Body of pancreas (tissue), 4 donors: ENCODE data around the gene ME1. TPM values are rescaled to one million over a fixed set of nuclear protein-coding genes. Genes with fewer than 3 reads are reported as not detected.

Experiments
- ATAC-seq: fragments of 150-250 bp; one replicate; pipeline ENCODE4 v1.9.1; 2016
- DNase-seq, 4 donors: peaks; one replicate each; pipeline ENCODE4 v3.0.0-alpha.2; 2019
- H3K27ac ChIP-seq, 4 donors: fragments of 200-600 bp; sonication (generic); 1 replicate in 3 of 4; 2 replicates in 1 of 4; pipeline versions ENCODE4 v1.5.1 to v1.6.1; 2016 to 2019; ENCODE audit warnings: mild to moderate bottlenecking in 1 of 4, mixed read lengths in 1 of 4, moderate library complexity in 1 of 4
- H3K27me3 ChIP-seq, 2 donors: fragments of 200-600 bp; sonication (generic); one replicate each; pipeline ENCODE4 v1.6.0; 2016; ENCODE audit warnings: mild to moderate bottlenecking in 1 of 2
- H3K36me3 ChIP-seq, 2 donors: fragments of 200-600 bp; sonication (generic); replicated peaks in 1 of 2; 2 replicates each; pipeline ENCODE4 v1.5.1; 2016; ENCODE audit warnings: low read depth in 2 of 2; ENCODE audit not compliant: insufficient read depth in 1 of 2
- H3K4me1 ChIP-seq: fragments of 200-600 bp; sonication (generic); one replicate; pipeline ENCODE4 v1.6.0; 2016
- H3K4me3 ChIP-seq, 2 donors: fragments of 200-600 bp; sonication (generic); 1 replicate in 1 of 2; 2 replicates in 1 of 2; pipeline ENCODE4 v1.5.1; 2016 to 2019
- H3K9me3 ChIP-seq, 3 donors: fragments of 200-600 bp; sonication (generic); 1 replicate in 2 of 3; 2 replicates in 1 of 3; pipeline ENCODE4 v1.5.1; 2016
- CTCF ChIP-seq, 7 experiments: fragments of 450-650 bp in 4 of 7; fragments of 200-600 bp in 3 of 7; sonication (generic) in 3 of 7; IDR thresholded peaks; one replicate each; pipeline ENCODE4 v1.5.1; 2016 to 2019; ENCODE audit warnings: antibody characterized with exemption in 7 of 7
- POLR2A ChIP-seq, 3 donors: fragments of 450-650 bp; IDR thresholded peaks; one replicate each; pipeline ENCODE4 v1.6.1; 2016; ENCODE audit warnings: antibody characterized with exemption in 3 of 3, mild to moderate bottlenecking in 2 of 3
- WGBS, 2 donors: methylation state at CpG; one replicate each; pipeline ENCODE4 v1.1.5; 2017; 5-methylcytosine and 5-hydroxymethylcytosine counted together
- intact Hi-C: fragments of 100-400 bp; cut with DNase I; formaldehyde crosslinking; loops from one replicate; pipeline ENCODE4 v1.15.1; 2023
- total RNA-seq, 2 donors: library from RNA; depleted of rRNA; stranded (reverse); fragments of >200 nt; gene quantifications; one replicate each; pipeline ENCODE4 v1.1.0, GENCODE V29; 2016

Gene ME1
- total RNA-seq, 2 donors from 2014 or later, result 7.9 to 10.4 TPM

DNA sequence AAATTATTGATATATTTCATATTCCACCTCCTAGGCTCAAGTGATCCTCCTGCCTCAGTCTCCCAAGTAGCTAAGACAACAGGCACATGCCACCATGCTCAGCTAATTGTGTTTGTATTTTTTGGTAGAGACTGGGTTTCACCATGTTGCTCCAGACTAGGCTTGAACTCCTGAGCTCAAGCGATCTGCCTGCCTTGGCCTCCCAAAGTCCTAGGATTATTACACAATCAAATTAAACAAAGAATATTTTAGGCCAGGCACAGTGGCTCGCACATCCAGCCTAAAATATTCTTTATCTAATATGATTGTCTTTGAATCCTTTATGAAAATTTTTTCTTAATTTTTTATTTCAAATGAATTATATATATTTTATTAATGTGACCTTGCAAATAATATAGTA is 17.8 kb downstream of the ME1 start:
- ATAC-seq (no peak), DNase-seq (no peak)
- H3K27me3 ChIP-seq, result no peaks in the 10 kb centered on the region
- no peaks in the 10 kb centered on the region for H3K4me1 ChIP-seq
- TF ChIP-seq POLR2A (IDR thresholded peaks at IDR 0.05) (no peak), CTCF (IDR thresholded peaks at IDR 0.05) (no peak)
- intact Hi-C loops, result loop anchor here (10.0 kb wide), 1 partner anchor 188 kb away; no protein-coding TSS in a partner anchor
- no peak overlapping the region for H3K4me3 ChIP-seq
- no peak overlapping the region for H3K27ac ChIP-seq
- no peaks in the 10 kb centered on the region for H3K36me3 ChIP-seq
- WGBS, 2 donors, result 92% methylated on average over 2 of the region's 2 CpGs
- no peaks in the 10 kb centered on the region for H3K9me3 ChIP-seq

- no peak for ATAC-seq
These were observed 19.1 kb downstream of the ME1 start for GRCh38 chr6:83411731-83412130.

DNA sequence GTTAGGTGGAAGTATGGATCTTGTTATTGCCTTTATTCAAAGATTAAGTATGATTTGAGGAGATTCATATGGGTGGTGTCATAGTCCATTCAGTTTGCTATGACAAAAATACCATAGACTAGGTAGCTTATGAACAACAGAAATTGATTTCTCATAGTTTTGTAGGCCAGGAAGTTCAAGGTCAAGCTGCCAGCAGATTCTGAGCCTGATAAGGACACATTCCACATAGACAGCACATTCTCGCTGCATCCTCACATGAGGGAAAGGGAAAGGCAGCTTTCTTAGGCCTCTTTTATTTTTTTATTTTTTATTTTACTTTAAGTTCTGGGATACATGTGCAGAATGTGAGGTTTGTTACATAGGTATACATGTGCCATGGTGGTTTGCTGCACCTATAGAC is 27.7 kb downstream of the ME1 start:
- ATAC-seq (no peak), DNase-seq (no peak)
- Histone ChIP-seq H3K4me3 (no peak overlapping the region), H3K4me1 (no peaks in the 10 kb centered on the region), H3K36me3 (no peaks in the 10 kb centered on the region), H3K27ac (no peak overlapping the region), H3K27me3 (no peaks in the 10 kb centered on the region), H3K9me3 (no peaks in the 10 kb centered on the region)
- 33 to 48% methylated on average over 1 of the region's 1 CpG for WGBS, 2 donors
- intact Hi-C loops, result no loop called here
- TF ChIP-seq CTCF (IDR thresholded peaks at IDR 0.05) (no peak), POLR2A (IDR thresholded peaks at IDR 0.05) (no peak)

More at GRCh38 chr6:83411731-83412130, 19.1 kb downstream of the ME1 start:
- no peak for DNase-seq
- H3K27ac ChIP-seq, result no peak overlapping the region
- no peak for TF ChIP-seq CTCF (IDR thresholded peaks at IDR 0.05)
- TF ChIP-seq POLR2A (IDR thresholded peaks at IDR 0.05), result no peak
- WGBS, 2 donors, result 65 to 75% methylated on average over 3 of the region's 3 CpGs
- H3K9me3 ChIP-seq, result no peaks in the 10 kb centered on the region
- H3K4me3 ChIP-seq, result no peak overlapping the region
- no peaks in the 10 kb centered on the region for H3K36me3 ChIP-seq
- H3K27me3 ChIP-seq, result no peaks in the 10 kb centered on the region
- intact Hi-C loops, result loop anchor here (10.0 kb wide), 1 partner anchor 187 kb away; no protein-coding TSS in a partner anchor
- H3K4me1 ChIP-seq, result no peaks in the 10 kb centered on the region

GRCh38 chr6:83389606-83390005 is 41.2 kb downstream of the ME1 start:
- intact Hi-C loops, result no loop called here
- Histone ChIP-seq H3K4me1 (no peaks in the 10 kb centered on the region), H3K9me3 (no peaks in the 10 kb centered on the region), H3K4me3 (no peak overlapping the region), H3K27me3 (no peaks in the 10 kb centered on the region), H3K36me3 (no peaks in the 10 kb centered on the region), H3K27ac (no peak overlapping the region)
- ATAC-seq (no peak), DNase-seq (no peak)
- whole genome bisulfite sequencing, 2 donors, result 88 to 92% methylated on average over 2 of the region's 2 CpGs
- TF ChIP-seq POLR2A (IDR thresholded peaks at IDR 0.05), result no peak
- TF ChIP-seq CTCF (IDR thresholded peaks at IDR 0.05), result no peak

DNA sequence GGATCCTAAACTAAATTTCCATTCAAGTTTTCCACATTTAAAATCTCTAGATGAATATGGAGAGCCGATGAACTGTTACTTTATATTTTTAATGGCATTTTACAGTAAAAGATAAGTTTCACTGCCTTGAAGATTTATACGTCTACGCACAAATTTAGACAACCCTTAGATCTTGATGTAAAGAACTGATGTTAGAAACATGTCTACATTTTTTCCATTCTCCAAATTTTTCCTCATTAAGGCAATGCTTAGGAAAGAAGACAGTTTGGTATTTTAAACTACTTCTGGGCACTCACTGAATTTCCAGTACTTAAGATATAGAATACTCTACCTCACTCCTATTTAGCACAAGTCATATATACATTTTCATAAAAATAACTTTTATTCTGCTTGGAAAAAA is 45.4 kb downstream of the ME1 start:
- no peaks in the 10 kb centered on the region for H3K36me3 ChIP-seq
- intact Hi-C loops, result no loop called here
- TF ChIP-seq POLR2A (IDR thresholded peaks at IDR 0.05) (no peak), CTCF (IDR thresholded peaks at IDR 0.05) (no peak)

More for the DNA sequence above, 45.4 kb downstream of the ME1 start:
- ATAC-seq, result no peak
- no peak for DNase-seq
- Histone ChIP-seq H3K4me1 (no peaks in the 10 kb centered on the region), H3K27me3 (no peaks in the 10 kb centered on the region), H3K9me3 (no peaks in the 10 kb centered on the region), H3K4me3 (no peak overlapping the region), H3K27ac (no peak overlapping the region)
- 77 to 90% methylated on average over 3 of the region's 3 CpGs for WGBS, 2 donors
